T47D (cell line): ENCODE results near the gene LDB3.

Source experiments
- DNase-seq, 2 experiments: peaks; one replicate each; pipeline versions ENCODE4 v3.0.0 to v3.0.0-alpha.2; 2011 to 2012; ENCODE audit warnings: low read depth in 1 of 2, low spot score in 1 of 2
- JUND ChIP-seq: IDR thresholded peaks from 2 replicates; pipeline ENCODE4 v1.6.1; 2012; ENCODE audit warnings: low read depth
- in situ Hi-C: cut with HindIII; loops from 2 replicates; pipeline ENCODE4 v1.10.0; 2016; ENCODE audit warnings: low sequenced_read_pairs, low pct_unique_long_range_greater_than_20kb

The LDB3 gene

DNA sequence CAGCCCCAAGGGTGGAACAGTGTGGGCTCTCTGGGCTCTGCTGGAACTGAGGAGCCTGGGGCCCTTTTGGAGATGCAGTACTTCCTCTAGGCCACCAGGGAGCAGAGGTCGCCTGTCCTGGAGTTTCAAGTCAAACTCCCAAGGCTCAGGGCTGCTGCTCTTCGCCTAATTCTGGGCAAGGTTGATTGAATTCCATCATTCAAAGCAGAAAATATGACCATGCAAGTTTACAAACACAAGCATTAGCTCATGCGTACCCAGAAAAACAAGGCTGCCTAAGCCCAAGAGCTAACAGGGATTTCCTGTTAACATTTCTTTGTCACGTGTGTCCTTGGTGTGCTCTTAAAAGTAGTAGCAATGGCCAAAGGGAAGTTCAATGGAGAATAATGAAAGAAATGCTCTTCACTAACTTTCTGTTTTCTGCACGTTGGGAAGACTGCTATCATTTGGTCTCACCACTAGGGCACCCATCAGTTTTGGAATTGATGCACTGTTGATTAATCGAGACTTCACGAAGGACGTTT is 20.1 kb downstream of the LDB3 start:
- in situ Hi-C loops, result no loop called here
- TF ChIP-seq JUND, result no peak
- DNase-seq, result peak; percentile 74 to 84

DNA sequence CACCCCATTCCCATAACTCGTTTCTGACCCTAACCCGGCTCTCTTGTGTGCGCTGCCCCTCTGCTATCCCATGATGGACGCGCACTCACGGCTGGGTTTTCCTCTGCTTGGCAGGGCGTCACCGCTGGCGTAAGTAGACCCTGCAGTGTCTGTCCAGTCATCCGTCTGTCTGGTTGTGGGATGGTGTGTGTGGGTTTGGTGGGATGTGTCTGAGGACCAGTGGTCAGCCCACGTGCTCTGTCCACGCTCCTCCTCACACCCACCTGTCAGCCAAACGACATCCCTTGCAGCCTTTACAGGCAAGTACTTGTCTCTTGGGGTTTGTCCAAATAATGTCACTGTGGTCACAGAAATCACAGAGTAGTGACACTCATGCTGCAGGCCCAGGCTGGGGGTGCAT is 20.8 kb downstream of the LDB3 start:
- in situ Hi-C loops, result no loop called here
- TF ChIP-seq JUND, result no peak

GRCh38 chr10:86690231-86690630 is 21.9 kb downstream of the LDB3 start:
- in situ Hi-C loops, result no loop called here
- DNase-seq, result no peak
- no peak for TF ChIP-seq JUND

More for the DNA sequence above, 20.8 kb downstream of the LDB3 start:
- DNase-seq, result no peak

GRCh38 chr10:86690657-86691084 is 22.4 kb downstream of the LDB3 start:
- in situ Hi-C loops, result no loop called here
- no peak for TF ChIP-seq JUND
- DNase-seq, result no peak

DNA sequence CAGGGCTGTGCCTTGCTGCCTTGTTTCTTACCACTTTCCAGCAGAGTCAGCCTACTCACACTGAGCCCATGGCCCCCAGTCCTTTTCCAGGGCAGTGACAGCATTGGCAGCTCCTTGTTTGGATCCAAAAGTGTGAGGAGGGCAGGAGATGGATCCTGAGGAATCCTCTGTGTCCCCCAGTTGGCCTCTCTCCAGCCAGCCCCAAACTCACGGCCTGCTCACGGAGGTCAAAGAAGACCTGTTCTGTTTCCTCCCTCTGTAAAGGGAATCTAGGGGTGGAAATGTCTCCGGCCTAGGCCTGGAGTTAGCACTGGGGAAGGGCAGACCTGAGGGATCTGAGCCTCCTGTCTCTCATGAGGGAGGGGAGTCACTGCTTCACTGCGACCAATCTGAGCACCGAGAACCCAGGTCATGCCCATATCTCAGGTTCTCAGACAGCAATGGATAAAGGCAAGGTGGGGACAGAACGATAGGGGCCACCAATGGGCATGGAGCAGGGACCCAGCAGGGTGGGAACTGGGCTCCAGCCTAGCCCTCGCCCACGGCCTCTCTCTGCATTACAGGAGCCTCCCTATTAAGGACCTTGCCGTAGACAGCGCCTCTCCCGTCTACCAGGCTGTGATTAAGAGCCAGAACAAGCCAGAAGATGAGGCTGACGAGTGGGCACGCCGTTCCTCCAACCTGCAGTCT is 23.2 kb downstream of the LDB3 start:
- in situ Hi-C loops, result no loop called here
- no peak for DNase-seq
- no peak for TF ChIP-seq JUND

DNA sequence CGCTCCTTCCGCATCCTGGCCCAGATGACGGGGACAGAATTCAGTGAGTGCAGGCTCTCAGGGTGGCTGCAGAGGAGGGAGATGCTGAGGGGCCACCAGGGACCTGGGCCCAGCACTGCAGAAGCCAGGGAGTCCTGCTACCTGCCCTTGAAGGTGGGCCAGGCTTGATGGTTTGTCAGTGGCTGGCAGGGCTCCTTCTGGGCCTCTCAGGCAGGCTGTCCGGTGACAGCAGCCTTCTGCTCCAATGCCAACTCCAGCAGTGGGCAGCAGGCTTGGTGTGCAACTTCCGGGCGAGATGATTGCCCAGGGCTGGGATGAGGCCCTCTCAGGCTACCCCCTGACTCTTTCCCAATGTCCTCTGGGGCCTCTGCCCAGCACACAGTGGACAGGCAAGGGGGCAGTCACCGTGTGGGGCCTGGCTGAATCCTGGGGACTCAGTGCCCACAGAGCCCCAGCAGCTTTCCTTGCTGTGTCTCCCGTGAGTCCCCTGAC is 23.8 kb downstream of the LDB3 start:
- no peak for TF ChIP-seq JUND
- in situ Hi-C loops, result no loop called here

DNA sequence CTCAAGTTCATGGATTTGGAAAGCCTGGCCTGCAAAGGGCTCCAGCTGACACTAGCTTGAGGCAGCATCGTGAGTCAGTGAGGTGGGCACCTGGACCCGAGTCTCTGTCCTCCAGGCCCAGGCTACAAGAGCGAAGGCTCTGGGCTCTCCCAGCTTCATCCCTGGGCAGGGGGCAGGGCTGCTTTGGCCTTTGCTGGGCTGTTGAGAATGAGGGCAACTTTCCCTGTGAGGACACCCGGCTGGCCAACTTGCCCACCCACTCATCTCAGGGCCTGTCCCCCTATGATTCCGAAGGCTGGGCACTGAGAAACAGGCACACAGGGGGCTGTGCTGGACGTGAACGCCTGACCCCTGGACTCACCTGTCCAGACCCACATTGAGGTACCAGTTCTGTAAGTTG is 24.4 kb downstream of the LDB3 start:
- in situ Hi-C loops, result no loop called here
- DNase-seq, result no peak
- no peak for TF ChIP-seq JUND

More for the DNA sequence above, 23.8 kb downstream of the LDB3 start:
- no peak for DNase-seq

DNA sequence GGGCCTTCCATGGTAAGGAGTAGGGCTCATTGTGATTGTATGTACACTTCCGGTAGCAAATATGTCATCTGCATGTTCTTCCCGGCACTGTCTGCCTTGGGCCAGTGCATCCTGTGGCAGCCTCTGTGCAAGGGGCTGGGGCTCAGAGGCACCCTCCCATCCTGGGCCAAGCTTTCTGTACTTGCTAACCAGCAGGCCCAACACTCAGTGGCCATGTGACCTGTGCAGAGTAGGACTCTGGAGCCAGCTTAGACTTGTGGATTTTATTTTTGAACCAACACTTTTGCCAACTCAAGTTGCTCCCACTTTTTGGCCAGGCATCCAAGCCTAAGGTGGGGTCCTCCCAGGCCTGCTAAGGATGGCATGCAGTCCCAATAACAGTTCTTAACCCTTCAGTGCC is 25.0 kb downstream of the LDB3 start:
- in situ Hi-C loops, result no loop called here
- DNase-seq, result no peak

GRCh38 chr10:86693721-86694369 is 25.5 kb downstream of the LDB3 start:
- in situ Hi-C loops, result no loop called here
- no peak for TF ChIP-seq JUND
- peak in 1 of 2 experiments; percentile 61 for DNase-seq

More for the DNA sequence above, 25.0 kb downstream of the LDB3 start:
- no peak for TF ChIP-seq JUND

GRCh38 chr10:86698207-86698940 is 30.1 kb downstream of the LDB3 start:
- in situ Hi-C loops, result no loop called here
- peak in 1 of 2 experiments; percentile 60 for DNase-seq
- TF ChIP-seq JUND, result no peak

GRCh38 chr10:86699125-86699524 is 30.8 kb downstream of the LDB3 start:
- DNase-seq, result no peak
- no peak for TF ChIP-seq JUND
- in situ Hi-C loops, result no loop called here

GRCh38 chr10:86699541-86699940 is 31.2 kb downstream of the LDB3 start:
- TF ChIP-seq JUND, result no peak
- in situ Hi-C loops, result no loop called here
- DNase-seq, result no peak
